GM18858 (cell line): ENCODE results near the gene NTNG1.

Experiments
- ATAC-seq: cut with Tn5 transposase; IDR thresholded peaks from one replicate; pipeline ENCODE4 v1.9.1; 2021; ENCODE audit not compliant: unreplicated experiment

The NTNG1 gene

GRCh38 chr1:107389410-107390396 is 248.9 kb downstream of the NTNG1 start:
- peak; percentile 47 for ATAC-seq

- no peak for ATAC-seq
Observed at GRCh38 chr1:107394301-107394700, 253.5 kb downstream of the NTNG1 start.

GRCh38 chr1:107401704-107402103 is 260.9 kb downstream of the NTNG1 start:
- ATAC-seq: no peak

- ATAC-seq: no peak
Observed at GRCh38 chr1:107404756-107405155, 263.9 kb downstream of the NTNG1 start.

- no peak for ATAC-seq
Observed at GRCh38 chr1:107405236-107405635, 264.4 kb downstream of the NTNG1 start.

GRCh38 chr1:107407011-107407410 is 266.2 kb downstream of the NTNG1 start:
- no peak for ATAC-seq

- ATAC-seq: no peak
Observed at GRCh38 chr1:107413546-107413945, 272.7 kb downstream of the NTNG1 start.

GRCh38 chr1:107413951-107414350 is 273.1 kb downstream of the NTNG1 start:
- no peak for ATAC-seq

- no peak for ATAC-seq
Observed at GRCh38 chr1:107414550-107414949, 273.7 kb downstream of the NTNG1 start.

GRCh38 chr1:107415241-107415640 is 274.4 kb downstream of the NTNG1 start:
- ATAC-seq: no peak

GRCh38 chr1:107419003-107419402 is 278.2 kb downstream of the NTNG1 start:
- no peak for ATAC-seq

- ATAC-seq: no peak
Observed at GRCh38 chr1:107422901-107423300, 282.1 kb downstream of the NTNG1 start.

- peak; percentile 75 for ATAC-seq
Observed at GRCh38 chr1:107430540-107431228, 289.8 kb downstream of the NTNG1 start.

- no peak for ATAC-seq
Observed at GRCh38 chr1:107432108-107432507, 291.3 kb downstream of the NTNG1 start.

- no peak for ATAC-seq
Observed at GRCh38 chr1:107433068-107433467, 292.2 kb downstream of the NTNG1 start.

GRCh38 chr1:107433635-107434360 is 293.0 kb downstream of the NTNG1 start:
- no peak for ATAC-seq

GRCh38 chr1:107434361-107434693 is 293.5 kb downstream of the NTNG1 start:
- ATAC-seq: peak; percentile 35

- ATAC-seq: no peak
Observed at GRCh38 chr1:107436552-107437241, 295.9 kb downstream of the NTNG1 start.

- no peak for ATAC-seq
Observed at GRCh38 chr1:107439567-107439966, 298.7 kb downstream of the NTNG1 start.

GRCh38 chr1:107442551-107442950 is 301.7 kb downstream of the NTNG1 start:
- ATAC-seq: no peak

- ATAC-seq: no peak
Observed at GRCh38 chr1:107443027-107443426, 302.2 kb downstream of the NTNG1 start.
